ENCODE measurements around the gene ADGRV1. TPM values are rescaled to one million over a fixed set of nuclear protein-coding genes. Genes with fewer than 3 reads are reported as not detected.

Gene ADGRV1
- total RNA-seq, 4 donors from 2014 or later = 1.9 to 11.3 TPM; not detected in 2

GRCh38 chr5:91122651-91123050 is 564.1 kb downstream of the ADGRV1 start:
- intact Hi-C loops (cut with DNase I; ENCODE audit: low total_unique reads) = no loop called here
- Histone ChIP-seq H3K4me3 (no peak overlapping the region), H3K27ac (peak overlapping the region; percentile 65 to 78), H3K9me3 (no peaks in the 10 kb centered on the region), H3K27me3 (no peaks in the 10 kb centered on the region), H3K36me3 (no peaks in the 10 kb centered on the region), H3K4me1 (no peaks in the 10 kb centered on the region)
- TF ChIP-seq CTCF (IDR thresholded peaks at IDR 0.05) (no peak), POLR2A (IDR thresholded peaks at IDR 0.05) (no peak)
- DNase-seq = no peak

DNA sequence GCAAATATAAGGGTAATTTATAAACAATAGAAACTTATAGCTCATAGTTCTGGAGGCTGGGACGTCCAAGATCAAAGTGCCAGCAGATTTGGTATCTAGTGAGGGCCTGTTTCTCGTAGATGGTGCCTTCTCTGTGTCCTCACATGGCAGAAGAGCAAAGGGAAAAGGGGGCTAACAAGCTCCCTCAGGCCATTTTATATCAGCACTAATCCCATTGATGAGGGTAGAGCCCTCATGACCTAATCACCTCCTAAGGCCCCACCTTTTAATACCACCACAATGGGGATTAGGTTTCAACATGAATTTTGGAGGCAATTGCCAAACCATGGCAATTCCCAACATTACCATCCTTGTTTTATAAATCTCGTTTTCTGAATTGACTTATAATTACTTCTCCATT is 564.7 kb downstream of the ADGRV1 start:
- peaks cover 0 to 3% of the 10 kb centered on the region in 2 donors for H3K4me1 ChIP-seq
- no peaks in the 10 kb centered on the region for H3K36me3 ChIP-seq
- H3K9me3 ChIP-seq = no peaks in the 10 kb centered on the region
- no peak for TF ChIP-seq CTCF (IDR thresholded peaks at IDR 0.05)
- TF ChIP-seq POLR2A (IDR thresholded peaks at IDR 0.05) = no peak
- H3K4me3 ChIP-seq = no peak overlapping the region
- intact Hi-C loops (cut with DNase I; ENCODE audit: low total_unique reads) = no loop called here
- H3K27me3 ChIP-seq = no peaks in the 10 kb centered on the region
- DNase-seq = no peak
- H3K27ac ChIP-seq = peak overlapping the region; percentile 65 to 78

DNA sequence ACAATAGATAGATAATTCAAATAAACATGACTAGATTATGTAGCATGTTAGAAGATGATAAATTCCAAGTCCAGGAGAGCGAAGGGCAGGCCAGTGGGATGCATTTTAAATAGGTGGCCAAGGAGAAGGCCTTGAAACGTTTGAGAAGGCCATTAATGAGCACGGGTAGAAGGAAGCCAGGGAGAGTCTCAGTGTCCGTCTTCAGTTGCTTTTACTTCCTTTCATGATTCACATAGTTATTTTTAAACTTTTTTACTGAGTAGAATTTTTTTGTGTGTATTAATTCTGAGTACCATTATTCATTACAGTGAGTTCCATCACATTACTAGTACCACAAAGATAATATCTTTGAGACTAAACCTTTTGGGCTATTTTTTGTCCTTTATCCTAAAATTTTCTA is 565.3 kb downstream of the ADGRV1 start:
- Histone ChIP-seq H3K4me3 (no peak overlapping the region), H3K27ac (peak overlapping the region; percentile 39 to 78), H3K27me3 (no peaks in the 10 kb centered on the region), H3K9me3 (no peaks in the 10 kb centered on the region), H3K36me3 (no peaks in the 10 kb centered on the region), H3K4me1 (peaks cover 0 to 3% of the 10 kb centered on the region in 2 donors)
- intact Hi-C loops (cut with DNase I; ENCODE audit: low total_unique reads) = no loop called here
- TF ChIP-seq POLR2A (IDR thresholded peaks at IDR 0.05) (no peak), CTCF (IDR thresholded peaks at IDR 0.05) (no peak)
- no peak for DNase-seq

DNA sequence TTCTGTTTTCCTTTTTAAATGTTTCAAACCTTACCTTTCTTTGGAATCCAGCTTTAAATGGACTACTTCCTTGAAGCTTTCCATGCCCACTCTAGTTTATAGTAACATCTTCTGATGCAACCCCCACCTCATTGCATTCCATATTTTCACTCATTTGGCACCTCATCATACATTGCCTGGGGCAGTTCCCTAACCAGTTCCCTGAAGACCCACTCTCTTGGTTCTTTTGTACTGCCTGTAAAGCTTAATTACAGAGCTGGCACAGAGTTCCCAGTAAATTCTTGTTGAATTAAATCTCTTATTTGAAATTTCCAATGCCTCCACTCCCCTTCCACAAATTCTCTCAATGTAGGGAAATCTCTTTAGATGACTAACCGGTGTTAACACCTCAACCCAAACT is 567.3 kb downstream of the ADGRV1 start:
- Histone ChIP-seq H3K27ac (peak overlapping the region; percentile 64 to 74), H3K4me3 (no peak overlapping the region), H3K9me3 (no peaks in the 10 kb centered on the region), H3K27me3 (no peaks in the 10 kb centered on the region), H3K36me3 (no peaks in the 10 kb centered on the region), H3K4me1 (peaks cover 0 to 3% of the 10 kb centered on the region in 2 donors)
- TF ChIP-seq POLR2A (IDR thresholded peaks at IDR 0.05) = no peak
- no peak for TF ChIP-seq CTCF (IDR thresholded peaks at IDR 0.05)
- no peak for DNase-seq
- intact Hi-C loops (cut with DNase I; ENCODE audit: low total_unique reads) = no loop called here

- peak overlapping the region; percentile 64 to 74 for H3K27ac ChIP-seq
- H3K9me3 ChIP-seq = no peaks in the 10 kb centered on the region
- H3K4me1 ChIP-seq = peaks cover 0 to 3% of the 10 kb centered on the region in 2 donors
- H3K27me3 ChIP-seq = no peaks in the 10 kb centered on the region
- intact Hi-C loops (cut with DNase I; ENCODE audit: low total_unique reads) = no loop called here
- no peaks in the 10 kb centered on the region for H3K36me3 ChIP-seq
- H3K4me3 ChIP-seq = no peak overlapping the region
- no peak for DNase-seq
- no peak for TF ChIP-seq CTCF (IDR thresholded peaks at IDR 0.05)
- TF ChIP-seq POLR2A (IDR thresholded peaks at IDR 0.05) = no peak
These were observed 567.9 kb downstream of the ADGRV1 start for GRCh38 chr5:91126448-91126847.
